GM23338 (cell line): ENCODE measurements around the gene PIGZ. TPM values are rescaled to one million over a fixed set of nuclear protein-coding genes. Genes with fewer than 3 reads are reported as not detected.

Experiments
- ATAC-seq: fragments of 200-7000 bp; cut with Tn5 transposase; 3 replicates; pipeline ENCODE4 v1.9.1; 2020
- DNase-seq: peaks from one replicate; pipeline ENCODE4 v3.0.0-alpha.2; 2015; ENCODE audit warnings: low spot score
- H2AFZ ChIP-seq: fragments of 200-600 bp; sonication (generic); 2 replicates; pipeline ENCODE4 v1.8.0; 2016; ENCODE audit warnings: antibody characterized with exemption, mild to moderate bottlenecking, moderate library complexity
- H3F3A ChIP-seq: fragments of 200-600 bp; sonication (generic); replicated peaks from 2 replicates; pipeline ENCODE4 v1.8.0; 2017; ENCODE audit warnings: antibody characterized with exemption, mixed run types, low read depth
- H3K27ac ChIP-seq: fragments of 200-600 bp; sonication (generic); 2 replicates; pipeline ENCODE4 v1.6.1; 2016; ENCODE audit warnings: low read depth
- H3K27me3 ChIP-seq: fragments of 200-600 bp; sonication (generic); 2 replicates; pipeline ENCODE4 v1.8.0; 2016; ENCODE audit warnings: mild to moderate bottlenecking, mixed run types, moderate library complexity; ENCODE audit not compliant: insufficient read depth
- H3K36me3 ChIP-seq: fragments of 200-600 bp; sonication (generic); 2 replicates; pipeline ENCODE4 v1.8.0; 2016; ENCODE audit warnings: mild to moderate bottlenecking; ENCODE audit not compliant: insufficient read depth
- H3K4me1 ChIP-seq: fragments of 200-600 bp; sonication (generic); 2 replicates; pipeline ENCODE4 v1.8.0; 2016; ENCODE audit warnings: mild to moderate bottlenecking, moderate library complexity; ENCODE audit not compliant: insufficient read depth
- H3K4me2 ChIP-seq: fragments of 200-600 bp; sonication (generic); 2 replicates; pipeline ENCODE4 v1.7.1; 2017; ENCODE audit warnings: mixed run types
- H3K4me3 ChIP-seq: fragments of 200-600 bp; sonication (generic); 2 replicates; pipeline ENCODE4 v1.6.1; 2016; ENCODE audit warnings: mixed run types
- H3K79me2 ChIP-seq: fragments of 200-600 bp; sonication (generic); replicated peaks from 2 replicates; pipeline ENCODE4 v1.8.0; 2017; ENCODE audit warnings: mild to moderate bottlenecking; ENCODE audit not compliant: insufficient read depth
- H3K9me2 ChIP-seq: fragments of 200-600 bp; sonication (generic); 2 replicates; pipeline ENCODE4 v1.8.0; 2017; ENCODE audit not compliant: insufficient read depth
- H4K20me1 ChIP-seq: fragments of 200-600 bp; sonication (generic); replicated peaks from 2 replicates; pipeline ENCODE4 v1.8.0; 2017; ENCODE audit warnings: mild to moderate bottlenecking; ENCODE audit not compliant: insufficient read depth
- H3K27ac Mint-ChIP-seq: 2 replicates; pipeline ENCODE4 v1.8.0; 2020; ENCODE audit warnings: inconsistent platforms, mild to moderate bottlenecking, moderate library complexity, mixed read lengths
- H3K27me3 Mint-ChIP-seq: 3 replicates; pipeline ENCODE4 v1.8.0; 2022; ENCODE audit warnings: low read depth, mild to moderate bottlenecking, moderate library complexity, mixed read lengths, inconsistent platforms; ENCODE audit not compliant: insufficient read depth, poor library complexity
- H3K36me3 Mint-ChIP-seq: 3 replicates; pipeline ENCODE4 v1.8.0; 2021; ENCODE audit warnings: low read depth, mild to moderate bottlenecking, inconsistent platforms, moderate library complexity, mixed read lengths
- H3K4me1 Mint-ChIP-seq: 3 replicates; pipeline ENCODE4 v1.8.0; 2020; ENCODE audit warnings: mild to moderate bottlenecking, inconsistent platforms, mixed read lengths
- H3K4me3 Mint-ChIP-seq: 3 replicates; pipeline ENCODE4 v1.8.0; 2021; ENCODE audit warnings: moderate library complexity, mild to moderate bottlenecking, inconsistent platforms, mixed read lengths
- H3K9me3 Mint-ChIP-seq: 3 replicates; pipeline ENCODE4 v1.8.0; 2020; ENCODE audit warnings: moderate library complexity, mild to moderate bottlenecking, inconsistent platforms, mixed read lengths
- CREB1 ChIP-seq: fragments of 250-450 bp; sonication (Bioruptor Pico); IDR thresholded peaks from 2 replicates; pipeline ENCODE4 v1.5.0; 2020; ENCODE audit warnings: low read depth, mild to moderate bottlenecking, moderate library complexity
- EZH2 ChIP-seq: fragments of 200-600 bp; sonication (generic); IDR thresholded peaks from one replicate; pipeline ENCODE4 v1.8.0; 2017; ENCODE audit warnings: antibody characterized with exemption, mild to moderate bottlenecking, low read depth; ENCODE audit not compliant: unreplicated experiment
- EZH2phosphoT487 ChIP-seq: fragments of 200-600 bp; sonication (generic); IDR thresholded peaks from one replicate; pipeline ENCODE4 v1.8.1; 2018; ENCODE audit warnings: antibody characterized with exemption; ENCODE audit not compliant: unreplicated experiment
- JUNB ChIP-seq: IDR thresholded peaks from one replicate; pipeline ENCODE4 v1.6.1; 2016; ENCODE audit warnings: antibody characterized with exemption; ENCODE audit not compliant: unreplicated experiment
- NANOG ChIP-seq: IDR thresholded peaks from 2 replicates; pipeline ENCODE4 v1.6.1; 2016; ENCODE audit warnings: antibody characterized with exemption, borderline replicate concordance
- POLR2AphosphoS5 ChIP-seq: IDR thresholded peaks from 2 replicates; pipeline ENCODE4 v1.6.1; 2016; ENCODE audit warnings: antibody characterized with exemption, low read depth
- STAT1 ChIP-seq: IDR thresholded peaks from one replicate; pipeline ENCODE4 v1.6.1; 2016; ENCODE audit warnings: antibody characterized with exemption; ENCODE audit not compliant: unreplicated experiment
- ZNF114 ChIP-seq: fragments of 250-450 bp; sonication (Bioruptor Pico); IDR thresholded peaks from 2 replicates; pipeline ENCODE4 v1.5.0; 2020; ENCODE audit warnings: mild to moderate bottlenecking, moderate library complexity
- ZNF331 ChIP-seq: fragments of 250-450 bp; sonication (Bioruptor Pico); IDR thresholded peaks from 2 replicates; pipeline ENCODE4 v1.5.0; 2020; ENCODE audit warnings: low read depth, mild to moderate bottlenecking, moderate library complexity
- polyA plus RNA-seq: library from polyadenylated mRNA; unstranded; fragments of >200 nt; fragmentation: Nextera tagmentation; extraction: Ambion mirVana; gene quantifications from 2 replicates; pipeline ENCODE4 v1.2.1, GENCODE V29; 2016
- total RNA-seq: library from RNA; depleted of rRNA; stranded (reverse); fragments of >200 nt; shearing (Covaris generic); gene quantifications from 2 replicates; pipeline ENCODE4 v1.2.3, GENCODE V29; 2014
- TF ChIP-seq, protein P1 (sequence below), 2 experiments: fragments of 200-600 bp in 1 of 2; sonication (generic) in 1 of 2; conservative IDR thresholded peaks; 2 replicates each; pipeline versions ENCODE4 v1.5.1 to v1.6.1; 2016 to 2017; ENCODE audit warnings: antibody characterized with exemption in 2 of 2, low read depth in 2 of 2, mild to moderate bottlenecking in 2 of 2, moderate library complexity in 1 of 2
- TF ChIP-seq, protein P2 (sequence below): IDR thresholded peaks from 2 replicates; pipeline ENCODE4 v1.6.1; 2016; ENCODE audit warnings: antibody characterized with exemption
- TF ChIP-seq, protein P3 (sequence below): IDR thresholded peaks from one replicate; pipeline ENCODE4 v1.6.1; 2018; ENCODE audit warnings: antibody characterized with exemption; ENCODE audit not compliant: unreplicated experiment
- TF ChIP-seq, protein P4 (sequence below): fragments of 250-450 bp; sonication (Bioruptor Pico); IDR thresholded peaks from 2 replicates; pipeline ENCODE4 v1.5.0; 2020; ENCODE audit warnings: mild to moderate bottlenecking, moderate library complexity

Gene PIGZ
- total and polyA plus RNA-seq, 2 experiments from 2014 or later, result 0.16 TPM; not detected in 1

DNA sequence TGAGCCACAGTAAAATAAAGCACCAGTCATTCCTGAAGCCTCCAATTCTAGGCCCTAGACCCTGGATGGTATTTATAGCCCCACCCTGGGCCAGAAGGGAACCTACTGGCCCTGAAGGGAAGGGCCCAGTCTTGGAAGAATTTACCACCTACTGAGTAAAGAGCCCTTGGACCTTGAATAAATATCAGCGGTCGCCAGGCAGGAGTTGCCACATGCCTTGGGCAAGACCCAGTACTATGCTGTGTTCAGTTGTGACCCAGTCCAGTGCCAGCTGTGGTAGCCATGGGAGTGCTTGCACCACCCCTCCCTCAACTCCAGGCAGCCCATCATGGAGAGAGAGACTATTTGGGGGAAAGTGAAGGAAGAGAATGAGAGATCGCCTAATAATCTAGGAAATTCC lies 53.3 kb downstream of the PIGZ start:
- no peaks in the 10 kb centered on the region for H3K27me3 ChIP-seq
- Mint-ChIP-seq H3K9me3 (no peaks in the 10 kb centered on the region), H3K4me3 (no peak overlapping the region), H3K36me3 (peaks cover 19% of the 10 kb centered on the region), H3K4me1 (no peaks in the 10 kb centered on the region), H3K27ac (no peak overlapping the region), H3K27me3 (peaks cover 2% of the 10 kb centered on the region)
- H3K27ac ChIP-seq, result no peak overlapping the region
- no peaks in the 10 kb centered on the region; the same call in 1 of the 2 replicates for H3K36me3 ChIP-seq
- no peaks in the 10 kb centered on the region for H3F3A ChIP-seq
- TF ChIP-seq POLR2AphosphoS5, result no peak
- TF ChIP-seq, protein P1, sequence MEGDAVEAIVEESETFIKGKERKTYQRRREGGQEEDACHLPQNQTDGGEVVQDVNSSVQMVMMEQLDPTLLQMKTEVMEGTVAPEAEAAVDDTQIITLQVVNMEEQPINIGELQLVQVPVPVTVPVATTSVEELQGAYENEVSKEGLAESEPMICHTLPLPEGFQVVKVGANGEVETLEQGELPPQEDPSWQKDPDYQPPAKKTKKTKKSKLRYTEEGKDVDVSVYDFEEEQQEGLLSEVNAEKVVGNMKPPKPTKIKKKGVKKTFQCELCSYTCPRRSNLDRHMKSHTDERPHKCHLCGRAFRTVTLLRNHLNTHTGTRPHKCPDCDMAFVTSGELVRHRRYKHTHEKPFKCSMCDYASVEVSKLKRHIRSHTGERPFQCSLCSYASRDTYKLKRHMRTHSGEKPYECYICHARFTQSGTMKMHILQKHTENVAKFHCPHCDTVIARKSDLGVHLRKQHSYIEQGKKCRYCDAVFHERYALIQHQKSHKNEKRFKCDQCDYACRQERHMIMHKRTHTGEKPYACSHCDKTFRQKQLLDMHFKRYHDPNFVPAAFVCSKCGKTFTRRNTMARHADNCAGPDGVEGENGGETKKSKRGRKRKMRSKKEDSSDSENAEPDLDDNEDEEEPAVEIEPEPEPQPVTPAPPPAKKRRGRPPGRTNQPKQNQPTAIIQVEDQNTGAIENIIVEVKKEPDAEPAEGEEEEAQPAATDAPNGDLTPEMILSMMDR (conservative IDR thresholded peaks at IDR 0.05; ENCODE audit: low read depth in 2 of 2), result no peak
- no peak for TF ChIP-seq EZH2phosphoT487
- TF ChIP-seq EZH2, result no peak
- TF ChIP-seq, protein P2, sequence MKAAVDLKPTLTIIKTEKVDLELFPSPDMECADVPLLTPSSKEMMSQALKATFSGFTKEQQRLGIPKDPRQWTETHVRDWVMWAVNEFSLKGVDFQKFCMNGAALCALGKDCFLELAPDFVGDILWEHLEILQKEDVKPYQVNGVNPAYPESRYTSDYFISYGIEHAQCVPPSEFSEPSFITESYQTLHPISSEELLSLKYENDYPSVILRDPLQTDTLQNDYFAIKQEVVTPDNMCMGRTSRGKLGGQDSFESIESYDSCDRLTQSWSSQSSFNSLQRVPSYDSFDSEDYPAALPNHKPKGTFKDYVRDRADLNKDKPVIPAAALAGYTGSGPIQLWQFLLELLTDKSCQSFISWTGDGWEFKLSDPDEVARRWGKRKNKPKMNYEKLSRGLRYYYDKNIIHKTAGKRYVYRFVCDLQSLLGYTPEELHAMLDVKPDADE, result no peak
- TF ChIP-seq CREB1 (CRISPR knock-in tag), result no peak
- no peak for TF ChIP-seq STAT1
- no peak for TF ChIP-seq JUNB
- no peak for TF ChIP-seq NANOG
- TF ChIP-seq, protein P3, sequence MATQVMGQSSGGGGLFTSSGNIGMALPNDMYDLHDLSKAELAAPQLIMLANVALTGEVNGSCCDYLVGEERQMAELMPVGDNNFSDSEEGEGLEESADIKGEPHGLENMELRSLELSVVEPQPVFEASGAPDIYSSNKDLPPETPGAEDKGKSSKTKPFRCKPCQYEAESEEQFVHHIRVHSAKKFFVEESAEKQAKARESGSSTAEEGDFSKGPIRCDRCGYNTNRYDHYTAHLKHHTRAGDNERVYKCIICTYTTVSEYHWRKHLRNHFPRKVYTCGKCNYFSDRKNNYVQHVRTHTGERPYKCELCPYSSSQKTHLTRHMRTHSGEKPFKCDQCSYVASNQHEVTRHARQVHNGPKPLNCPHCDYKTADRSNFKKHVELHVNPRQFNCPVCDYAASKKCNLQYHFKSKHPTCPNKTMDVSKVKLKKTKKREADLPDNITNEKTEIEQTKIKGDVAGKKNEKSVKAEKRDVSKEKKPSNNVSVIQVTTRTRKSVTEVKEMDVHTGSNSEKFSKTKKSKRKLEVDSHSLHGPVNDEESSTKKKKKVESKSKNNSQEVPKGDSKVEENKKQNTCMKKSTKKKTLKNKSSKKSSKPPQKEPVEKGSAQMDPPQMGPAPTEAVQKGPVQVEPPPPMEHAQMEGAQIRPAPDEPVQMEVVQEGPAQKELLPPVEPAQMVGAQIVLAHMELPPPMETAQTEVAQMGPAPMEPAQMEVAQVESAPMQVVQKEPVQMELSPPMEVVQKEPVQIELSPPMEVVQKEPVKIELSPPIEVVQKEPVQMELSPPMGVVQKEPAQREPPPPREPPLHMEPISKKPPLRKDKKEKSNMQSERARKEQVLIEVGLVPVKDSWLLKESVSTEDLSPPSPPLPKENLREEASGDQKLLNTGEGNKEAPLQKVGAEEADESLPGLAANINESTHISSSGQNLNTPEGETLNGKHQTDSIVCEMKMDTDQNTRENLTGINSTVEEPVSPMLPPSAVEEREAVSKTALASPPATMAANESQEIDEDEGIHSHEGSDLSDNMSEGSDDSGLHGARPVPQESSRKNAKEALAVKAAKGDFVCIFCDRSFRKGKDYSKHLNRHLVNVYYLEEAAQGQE, result no peak
- TF ChIP-seq ZNF114, result no peak
- no peak for TF ChIP-seq ZNF331 (CRISPR knock-in tag)
- TF ChIP-seq, protein P4, sequence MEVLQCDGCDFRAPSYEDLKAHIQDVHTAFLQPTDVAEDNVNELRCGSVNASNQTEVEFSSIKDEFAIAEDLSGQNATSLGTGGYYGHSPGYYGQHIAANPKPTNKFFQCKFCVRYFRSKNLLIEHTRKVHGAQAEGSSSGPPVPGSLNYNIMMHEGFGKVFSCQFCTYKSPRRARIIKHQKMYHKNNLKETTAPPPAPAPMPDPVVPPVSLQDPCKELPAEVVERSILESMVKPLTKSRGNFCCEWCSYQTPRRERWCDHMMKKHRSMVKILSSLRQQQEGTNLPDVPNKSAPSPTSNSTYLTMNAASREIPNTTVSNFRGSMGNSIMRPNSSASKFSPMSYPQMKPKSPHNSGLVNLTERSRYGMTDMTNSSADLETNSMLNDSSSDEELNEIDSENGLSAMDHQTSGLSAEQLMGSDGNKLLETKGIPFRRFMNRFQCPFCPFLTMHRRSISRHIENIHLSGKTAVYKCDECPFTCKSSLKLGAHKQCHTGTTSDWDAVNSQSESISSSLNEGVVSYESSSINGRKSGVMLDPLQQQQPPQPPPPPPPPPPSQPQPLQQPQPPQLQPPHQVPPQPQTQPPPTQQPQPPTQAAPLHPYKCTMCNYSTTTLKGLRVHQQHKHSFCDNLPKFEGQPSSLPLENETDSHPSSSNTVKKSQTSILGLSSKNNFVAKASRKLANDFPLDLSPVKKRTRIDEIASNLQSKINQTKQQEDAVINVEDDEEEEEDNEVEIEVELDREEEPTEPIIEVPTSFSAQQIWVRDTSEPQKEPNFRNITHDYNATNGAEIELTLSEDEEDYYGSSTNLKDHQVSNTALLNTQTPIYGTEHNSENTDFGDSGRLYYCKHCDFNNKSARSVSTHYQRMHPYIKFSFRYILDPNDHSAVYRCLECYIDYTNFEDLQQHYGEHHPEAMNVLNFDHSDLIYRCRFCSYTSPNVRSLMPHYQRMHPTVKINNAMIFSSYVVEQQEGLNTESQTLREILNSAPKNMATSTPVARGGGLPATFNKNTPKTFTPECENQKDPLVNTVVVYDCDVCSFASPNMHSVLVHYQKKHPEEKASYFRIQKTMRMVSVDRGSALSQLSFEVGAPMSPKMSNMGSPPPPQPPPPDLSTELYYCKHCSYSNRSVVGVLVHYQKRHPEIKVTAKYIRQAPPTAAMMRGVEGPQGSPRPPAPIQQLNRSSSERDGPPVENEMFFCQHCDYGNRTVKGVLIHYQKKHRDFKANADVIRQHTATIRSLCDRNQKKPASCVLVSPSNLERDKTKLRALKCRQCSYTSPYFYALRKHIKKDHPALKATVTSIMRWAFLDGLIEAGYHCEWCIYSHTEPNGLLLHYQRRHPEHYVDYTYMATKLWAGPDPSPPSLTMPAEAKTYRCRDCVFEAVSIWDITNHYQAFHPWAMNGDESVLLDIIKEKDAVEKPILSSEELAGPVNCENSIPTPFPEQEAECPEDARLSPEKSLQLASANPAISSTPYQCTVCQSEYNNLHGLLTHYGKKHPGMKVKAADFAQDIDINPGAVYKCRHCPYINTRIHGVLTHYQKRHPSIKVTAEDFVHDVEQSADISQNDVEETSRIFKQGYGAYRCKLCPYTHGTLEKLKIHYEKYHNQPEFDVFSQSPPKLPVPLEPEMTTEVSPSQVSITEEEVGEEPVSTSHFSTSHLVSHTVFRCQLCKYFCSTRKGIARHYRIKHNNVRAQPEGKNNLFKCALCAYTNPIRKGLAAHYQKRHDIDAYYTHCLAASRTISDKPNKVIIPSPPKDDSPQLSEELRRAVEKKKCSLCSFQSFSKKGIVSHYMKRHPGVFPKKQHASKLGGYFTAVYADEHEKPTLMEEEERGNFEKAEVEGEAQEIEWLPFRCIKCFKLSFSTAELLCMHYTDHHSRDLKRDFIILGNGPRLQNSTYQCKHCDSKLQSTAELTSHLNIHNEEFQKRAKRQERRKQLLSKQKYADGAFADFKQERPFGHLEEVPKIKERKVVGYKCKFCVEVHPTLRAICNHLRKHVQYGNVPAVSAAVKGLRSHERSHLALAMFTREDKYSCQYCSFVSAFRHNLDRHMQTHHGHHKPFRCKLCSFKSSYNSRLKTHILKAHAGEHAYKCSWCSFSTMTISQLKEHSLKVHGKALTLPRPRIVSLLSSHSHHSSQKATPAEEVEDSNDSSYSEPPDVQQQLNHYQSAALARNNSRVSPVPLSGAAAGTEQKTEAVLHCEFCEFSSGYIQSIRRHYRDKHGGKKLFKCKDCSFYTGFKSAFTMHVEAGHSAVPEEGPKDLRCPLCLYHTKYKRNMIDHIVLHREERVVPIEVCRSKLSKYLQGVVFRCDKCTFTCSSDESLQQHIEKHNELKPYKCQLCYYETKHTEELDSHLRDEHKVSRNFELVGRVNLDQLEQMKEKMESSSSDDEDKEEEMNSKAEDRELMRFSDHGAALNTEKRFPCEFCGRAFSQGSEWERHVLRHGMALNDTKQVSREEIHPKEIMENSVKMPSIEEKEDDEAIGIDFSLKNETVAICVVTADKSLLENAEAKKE (CRISPR knock-in tag), result no peak
- H3K4me3 ChIP-seq, result no peak overlapping the region
- no peak overlapping the region for H2AFZ ChIP-seq
- no peak overlapping the region for H3K4me2 ChIP-seq
- no peak for DNase-seq
- H3K9me2 ChIP-seq, result no peaks in the 10 kb centered on the region
- no peaks in the 10 kb centered on the region for H3K4me1 ChIP-seq
- no peak for ATAC-seq
- H4K20me1 ChIP-seq, result no peaks in the 10 kb centered on the region; the same call in 1 of the 2 replicates
- no peaks in the 10 kb centered on the region for H3K79me2 ChIP-seq
